ENCODE measurements around the gene UNC79.

UNC79 gene

GRCh38 chr14:93579178-93579577 lies 148.4 kb downstream of the UNC79 start:
- H3K27ac ChIP-seq (replicated peaks): no peak overlapping the region
- TF ChIP-seq, protein P1, sequence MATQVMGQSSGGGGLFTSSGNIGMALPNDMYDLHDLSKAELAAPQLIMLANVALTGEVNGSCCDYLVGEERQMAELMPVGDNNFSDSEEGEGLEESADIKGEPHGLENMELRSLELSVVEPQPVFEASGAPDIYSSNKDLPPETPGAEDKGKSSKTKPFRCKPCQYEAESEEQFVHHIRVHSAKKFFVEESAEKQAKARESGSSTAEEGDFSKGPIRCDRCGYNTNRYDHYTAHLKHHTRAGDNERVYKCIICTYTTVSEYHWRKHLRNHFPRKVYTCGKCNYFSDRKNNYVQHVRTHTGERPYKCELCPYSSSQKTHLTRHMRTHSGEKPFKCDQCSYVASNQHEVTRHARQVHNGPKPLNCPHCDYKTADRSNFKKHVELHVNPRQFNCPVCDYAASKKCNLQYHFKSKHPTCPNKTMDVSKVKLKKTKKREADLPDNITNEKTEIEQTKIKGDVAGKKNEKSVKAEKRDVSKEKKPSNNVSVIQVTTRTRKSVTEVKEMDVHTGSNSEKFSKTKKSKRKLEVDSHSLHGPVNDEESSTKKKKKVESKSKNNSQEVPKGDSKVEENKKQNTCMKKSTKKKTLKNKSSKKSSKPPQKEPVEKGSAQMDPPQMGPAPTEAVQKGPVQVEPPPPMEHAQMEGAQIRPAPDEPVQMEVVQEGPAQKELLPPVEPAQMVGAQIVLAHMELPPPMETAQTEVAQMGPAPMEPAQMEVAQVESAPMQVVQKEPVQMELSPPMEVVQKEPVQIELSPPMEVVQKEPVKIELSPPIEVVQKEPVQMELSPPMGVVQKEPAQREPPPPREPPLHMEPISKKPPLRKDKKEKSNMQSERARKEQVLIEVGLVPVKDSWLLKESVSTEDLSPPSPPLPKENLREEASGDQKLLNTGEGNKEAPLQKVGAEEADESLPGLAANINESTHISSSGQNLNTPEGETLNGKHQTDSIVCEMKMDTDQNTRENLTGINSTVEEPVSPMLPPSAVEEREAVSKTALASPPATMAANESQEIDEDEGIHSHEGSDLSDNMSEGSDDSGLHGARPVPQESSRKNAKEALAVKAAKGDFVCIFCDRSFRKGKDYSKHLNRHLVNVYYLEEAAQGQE (IDR thresholded peaks at IDR 0.05; ENCODE audit: insufficient replicate concordance, low read depth): no peak
- TF ChIP-seq GABPA (IDR thresholded peaks at IDR 0.05; ENCODE audit: low read depth): no peak
- TF ChIP-seq, protein P2, sequence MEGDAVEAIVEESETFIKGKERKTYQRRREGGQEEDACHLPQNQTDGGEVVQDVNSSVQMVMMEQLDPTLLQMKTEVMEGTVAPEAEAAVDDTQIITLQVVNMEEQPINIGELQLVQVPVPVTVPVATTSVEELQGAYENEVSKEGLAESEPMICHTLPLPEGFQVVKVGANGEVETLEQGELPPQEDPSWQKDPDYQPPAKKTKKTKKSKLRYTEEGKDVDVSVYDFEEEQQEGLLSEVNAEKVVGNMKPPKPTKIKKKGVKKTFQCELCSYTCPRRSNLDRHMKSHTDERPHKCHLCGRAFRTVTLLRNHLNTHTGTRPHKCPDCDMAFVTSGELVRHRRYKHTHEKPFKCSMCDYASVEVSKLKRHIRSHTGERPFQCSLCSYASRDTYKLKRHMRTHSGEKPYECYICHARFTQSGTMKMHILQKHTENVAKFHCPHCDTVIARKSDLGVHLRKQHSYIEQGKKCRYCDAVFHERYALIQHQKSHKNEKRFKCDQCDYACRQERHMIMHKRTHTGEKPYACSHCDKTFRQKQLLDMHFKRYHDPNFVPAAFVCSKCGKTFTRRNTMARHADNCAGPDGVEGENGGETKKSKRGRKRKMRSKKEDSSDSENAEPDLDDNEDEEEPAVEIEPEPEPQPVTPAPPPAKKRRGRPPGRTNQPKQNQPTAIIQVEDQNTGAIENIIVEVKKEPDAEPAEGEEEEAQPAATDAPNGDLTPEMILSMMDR (IDR thresholded peaks at IDR 0.05; ENCODE audit: insufficient read depth, low read length): no peak
- no peak for TF ChIP-seq SPI1 (IDR thresholded peaks at IDR 0.05; ENCODE audit: borderline replicate concordance, low read depth)
- TF ChIP-seq POLR2AphosphoS5 (IDR thresholded peaks at IDR 0.05; ENCODE audit: low read depth): no peak
- DNase-seq (ENCODE audit: low read depth in 1 of 2, low spot score in 1 of 2): no peak

DNA sequence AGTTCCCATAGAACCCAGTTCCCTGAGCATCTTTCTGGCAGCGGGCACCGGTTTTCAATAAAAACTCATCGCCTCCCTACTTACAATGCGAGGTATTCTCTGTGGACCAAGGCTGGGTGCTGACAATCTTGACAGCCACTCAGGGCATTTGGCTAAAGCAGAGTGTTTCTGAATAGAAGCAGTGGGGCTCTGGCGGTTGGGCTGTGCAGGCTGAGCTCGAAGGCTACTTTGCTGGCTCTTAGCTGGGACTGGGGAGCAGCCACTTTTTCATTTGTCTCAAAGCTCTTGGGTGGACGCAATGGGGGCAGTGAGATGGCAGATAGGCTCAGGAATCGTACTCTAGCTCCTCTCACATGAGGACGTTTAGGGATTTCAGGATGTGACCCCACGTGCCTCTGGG lies 151.8 kb downstream of the UNC79 start:
- H3K4me3 ChIP-seq (replicated peaks; ENCODE audit: insufficient read depth, low read length): no peak overlapping the region
- H3K27me3 ChIP-seq (ENCODE audit: insufficient read depth, poor library complexity, severe bottlenecking): no peaks in the 10 kb centered on the region
- TF ChIP-seq POLR2AphosphoS5 (IDR thresholded peaks at IDR 0.05; ENCODE audit: low read depth) (no peak), GABPA (IDR thresholded peaks at IDR 0.05; ENCODE audit: low read depth) (no peak), SPI1 (IDR thresholded peaks at IDR 0.05; ENCODE audit: borderline replicate concordance, low read depth) (no peak)
- TF ChIP-seq, protein P2 (IDR thresholded peaks at IDR 0.05; ENCODE audit: insufficient read depth, low read length): no peak
- TF ChIP-seq, protein P1 (IDR thresholded peaks at IDR 0.05; ENCODE audit: insufficient replicate concordance, low read depth): no peak
- no peak for DNase-seq (ENCODE audit: low read depth in 1 of 2, low spot score in 1 of 2)
- no peak overlapping the region for H3K27ac ChIP-seq (replicated peaks)

More at GRCh38 chr14:93579178-93579577, 148.4 kb downstream of the UNC79 start:
- H3K27me3 ChIP-seq (ENCODE audit: insufficient read depth, poor library complexity, severe bottlenecking): peaks cover 2% of the 10 kb centered on the region
- H3K4me3 ChIP-seq (replicated peaks; ENCODE audit: insufficient read depth, low read length): no peak overlapping the region

DNA sequence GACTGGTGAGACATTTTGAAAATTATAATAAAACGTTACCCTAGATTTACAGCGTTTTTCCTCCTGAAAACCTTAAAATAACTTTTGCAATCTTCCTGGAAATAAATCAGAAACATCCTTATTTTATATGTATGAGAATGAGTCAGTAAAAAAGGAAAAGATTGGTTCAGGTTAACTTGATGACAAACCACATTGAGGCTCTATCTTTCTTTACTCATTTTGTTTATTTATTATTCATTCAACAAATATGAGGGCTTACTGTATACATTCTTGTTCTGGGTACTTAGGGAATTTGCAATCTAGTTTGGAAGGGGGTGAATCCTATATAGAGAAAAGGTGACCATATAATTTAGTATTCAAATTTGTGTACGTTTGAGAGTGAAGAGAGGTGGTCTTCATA lies 156.6 kb downstream of the UNC79 start:
- no peak for DNase-seq (ENCODE audit: low read depth in 1 of 2, low spot score in 1 of 2)
- Histone ChIP-seq H3K4me3 (replicated peaks; ENCODE audit: insufficient read depth, low read length) (no peak overlapping the region), H3K27ac (replicated peaks) (no peak overlapping the region), H3K27me3 (ENCODE audit: insufficient read depth, poor library complexity, severe bottlenecking) (no peaks in the 10 kb centered on the region)
- TF ChIP-seq SPI1 (IDR thresholded peaks at IDR 0.05; ENCODE audit: borderline replicate concordance, low read depth) (no peak), POLR2AphosphoS5 (IDR thresholded peaks at IDR 0.05; ENCODE audit: low read depth) (no peak), GABPA (IDR thresholded peaks at IDR 0.05; ENCODE audit: low read depth) (no peak)
- TF ChIP-seq, protein P1 (IDR thresholded peaks at IDR 0.05; ENCODE audit: insufficient replicate concordance, low read depth): no peak
- TF ChIP-seq, protein P2 (IDR thresholded peaks at IDR 0.05; ENCODE audit: insufficient read depth, low read length): no peak
